SIG-M5 treated with dmso at 0.1 percent for 504 hours (cell line): Measurements from ENCODE around the gene RTN4RL1.
"Not testable (repeated sequence)": the region's sequence is repeated elsewhere in the genome, so short reads cannot be mapped to it uniquely, and the experiment has no call there.

Experiments used
- DNase-seq: peaks from one replicate; lab custom pipeline; 2025; ENCODE audit not compliant: unreplicated experiment; lab: John Stamatoyannopoulos, UW

RTN4RL1 gene

GRCh38 chr17:2008332-2009126, 16.6 kb downstream of the RTN4RL1 start:
- DNase-seq = no peak

DNA sequence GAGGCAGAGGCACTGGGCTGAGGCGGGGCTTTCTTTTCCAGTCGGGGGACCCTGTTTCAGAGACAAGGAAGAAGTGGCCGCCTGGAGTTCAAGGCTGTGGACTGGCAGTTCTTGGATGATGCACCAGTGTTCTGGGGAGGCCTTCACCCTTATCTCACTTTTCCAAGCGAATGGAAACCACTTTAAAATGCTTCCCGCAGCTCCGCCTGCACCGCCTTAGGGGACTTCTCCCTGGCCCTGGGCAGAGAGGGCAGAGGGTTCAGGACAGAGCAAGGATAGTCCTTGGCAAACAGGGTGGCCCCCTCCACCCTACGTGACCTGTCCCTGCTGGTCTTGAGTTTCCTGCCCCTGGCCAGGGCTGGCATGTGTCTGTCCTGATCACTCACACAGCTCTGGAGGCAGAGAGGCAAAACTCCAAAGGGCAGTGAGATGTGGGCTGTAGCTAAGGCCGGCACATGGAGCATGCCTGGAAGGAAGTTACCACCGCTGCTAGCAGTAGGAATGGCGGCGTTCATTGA, 20.6 kb downstream of the RTN4RL1 start:
- DNase-seq = no peak

DNA sequence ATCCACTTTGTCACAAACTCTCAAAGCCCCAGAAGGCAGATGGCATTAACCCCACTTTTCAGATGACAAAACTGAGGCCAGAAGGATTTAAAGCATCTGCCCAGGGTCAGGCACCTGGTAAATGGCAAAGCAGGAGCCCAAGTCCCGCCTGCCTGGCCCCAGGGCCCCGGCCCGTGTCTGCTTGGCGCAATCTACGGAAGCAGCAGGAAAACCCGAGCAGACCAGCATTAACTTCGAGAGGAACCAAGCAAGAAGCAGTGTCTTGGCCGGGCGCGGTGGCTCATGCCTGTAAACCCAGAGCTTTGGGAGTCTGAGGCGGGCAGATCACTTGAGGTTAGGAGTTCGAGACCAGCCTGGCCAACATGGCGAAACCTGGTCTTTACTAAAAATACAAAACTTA, 21.6 kb downstream of the RTN4RL1 start:
- DNase-seq = no peak

- DNase-seq = no peak
Measured at GRCh38 chr17:2002767-2003329, 22.3 kb downstream of the RTN4RL1 start.

DNA sequence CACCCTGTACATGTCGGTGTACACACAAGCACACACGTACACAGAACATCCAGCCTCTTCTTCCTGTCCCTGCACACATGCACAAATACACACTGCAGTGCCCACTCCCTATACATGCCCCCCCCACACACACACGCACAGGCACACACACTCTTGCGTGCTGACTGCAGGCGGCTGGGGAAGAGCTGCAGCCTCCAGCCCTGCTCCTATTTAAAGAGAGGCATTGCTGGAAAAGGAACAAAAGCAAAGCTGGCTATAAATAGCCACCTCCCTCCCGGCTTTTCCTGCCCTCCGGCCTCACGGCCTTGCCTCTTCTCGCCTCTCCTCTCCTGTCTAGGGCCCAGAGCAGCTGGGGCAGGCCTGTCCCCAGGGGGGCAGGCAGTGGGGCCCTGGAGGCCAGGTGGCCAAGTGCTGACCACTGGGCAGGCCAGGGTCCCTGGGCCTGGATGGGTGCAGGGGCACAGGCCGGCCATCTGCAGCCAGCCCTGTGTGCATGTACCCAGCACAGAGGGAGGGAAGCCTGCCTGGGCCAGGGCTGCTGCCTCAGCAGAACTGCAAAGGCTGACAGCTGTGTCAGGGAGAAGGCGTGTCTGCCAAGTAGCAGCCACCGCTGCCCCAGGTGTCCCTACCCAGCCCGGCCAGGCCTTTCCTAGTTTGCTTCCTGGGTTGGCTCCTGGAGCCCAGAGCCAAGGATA, 25.4 kb downstream of the RTN4RL1 start:
- DNase-seq = no peak

GRCh38 chr17:1997927-1998742, 27.0 kb downstream of the RTN4RL1 start:
- DNase-seq = no peak

- no peak for DNase-seq
Measured at GRCh38 chr17:1997289-1997926, 27.7 kb downstream of the RTN4RL1 start.

- DNase-seq = no peak
Measured at GRCh38 chr17:1996800-1997288, 28.3 kb downstream of the RTN4RL1 start.

DNA sequence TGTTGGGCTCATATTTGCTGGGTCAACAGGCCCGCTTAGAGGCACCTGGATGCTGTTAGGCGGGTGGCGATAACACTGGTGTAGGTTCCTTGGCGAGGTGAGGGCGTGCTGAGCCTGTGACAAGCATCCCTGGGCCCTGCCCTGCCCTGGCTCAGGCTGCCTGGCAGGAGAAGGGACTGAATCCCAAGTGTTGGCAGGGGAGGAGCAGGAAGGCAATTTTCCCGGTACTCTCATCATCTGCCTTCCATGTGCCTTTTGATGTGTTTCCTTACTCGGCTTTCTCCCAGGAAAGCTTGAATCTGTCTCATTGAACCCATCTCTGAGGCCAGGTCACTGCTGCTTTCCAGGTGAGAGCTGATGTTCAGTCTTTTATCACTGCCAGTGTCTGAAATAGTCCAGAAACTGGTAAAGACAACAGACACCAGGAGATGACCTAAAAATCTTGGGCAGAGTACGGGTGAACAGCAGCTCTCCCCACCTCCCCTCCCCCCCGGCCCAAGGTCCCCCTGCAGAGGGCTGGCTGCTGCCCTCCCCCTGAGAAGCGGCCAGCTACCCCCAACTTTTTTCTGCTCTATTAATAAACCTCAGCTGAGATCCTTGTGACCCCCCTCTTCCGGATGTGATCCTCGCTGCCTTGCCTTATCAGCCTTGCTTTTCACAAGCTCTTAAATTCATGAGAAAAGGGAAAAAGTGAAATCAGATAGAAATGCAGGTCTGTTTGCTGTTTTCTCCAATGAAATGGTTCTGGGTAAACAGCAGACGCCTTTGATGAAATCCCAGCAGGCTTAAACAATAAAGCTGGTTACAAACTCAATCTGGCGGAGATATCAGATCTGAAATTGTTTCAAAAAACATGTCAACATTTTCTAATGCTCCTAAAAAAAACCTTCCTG, 29.0 kb downstream of the RTN4RL1 start:
- no peak for DNase-seq

DNA sequence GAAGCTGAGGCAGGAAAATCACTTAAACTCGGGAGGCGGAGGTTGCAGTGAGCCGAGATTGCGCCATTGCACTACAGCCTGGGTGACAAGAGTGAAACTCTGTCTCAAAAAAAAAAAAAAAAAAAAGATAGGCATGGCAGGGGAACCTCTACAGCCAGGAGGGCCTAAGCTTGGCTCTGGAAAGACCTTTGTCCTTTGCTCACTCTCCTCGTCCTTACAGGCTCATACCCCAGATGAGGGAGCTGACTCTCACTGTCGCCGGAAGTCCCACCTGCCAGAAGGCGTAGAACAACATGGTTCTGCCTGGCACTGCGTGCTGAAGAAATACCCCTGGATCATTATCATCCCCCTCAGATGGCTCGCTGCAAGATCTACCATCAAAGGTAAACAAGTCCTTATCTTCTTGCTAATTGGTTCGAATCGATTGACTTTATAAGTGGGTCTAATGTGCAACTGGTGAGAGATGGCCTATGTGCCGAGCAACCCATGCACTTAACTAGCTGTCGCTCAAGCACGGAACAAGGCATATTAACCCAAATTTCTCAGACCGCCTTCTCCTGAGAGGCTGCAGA, 29.7 kb downstream of the RTN4RL1 start:
- no peak for DNase-seq

- DNase-seq = no peak
Measured at GRCh38 chr17:1994707-1995106, 30.4 kb downstream of the RTN4RL1 start.

DNA sequence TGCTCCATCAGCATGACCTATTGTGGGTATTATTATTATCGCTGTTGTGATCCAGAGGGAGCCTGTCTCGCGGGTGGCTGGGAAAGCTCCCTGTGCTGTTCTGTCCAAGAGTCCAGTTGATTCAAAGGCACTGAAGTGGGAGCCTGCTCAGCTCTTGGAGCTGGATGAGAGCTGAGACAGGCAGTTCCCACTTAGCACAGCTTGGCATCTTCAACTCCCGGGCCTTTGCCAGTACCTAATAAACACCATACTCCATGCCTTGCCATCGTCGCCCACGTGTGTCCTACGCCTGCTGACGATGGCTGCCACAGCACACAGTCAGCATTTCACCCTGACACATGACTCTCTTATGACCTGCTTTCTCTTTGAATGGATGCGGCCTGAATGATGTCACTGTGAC, 32.6 kb downstream of the RTN4RL1 start:
- DNase-seq = no peak

DNA sequence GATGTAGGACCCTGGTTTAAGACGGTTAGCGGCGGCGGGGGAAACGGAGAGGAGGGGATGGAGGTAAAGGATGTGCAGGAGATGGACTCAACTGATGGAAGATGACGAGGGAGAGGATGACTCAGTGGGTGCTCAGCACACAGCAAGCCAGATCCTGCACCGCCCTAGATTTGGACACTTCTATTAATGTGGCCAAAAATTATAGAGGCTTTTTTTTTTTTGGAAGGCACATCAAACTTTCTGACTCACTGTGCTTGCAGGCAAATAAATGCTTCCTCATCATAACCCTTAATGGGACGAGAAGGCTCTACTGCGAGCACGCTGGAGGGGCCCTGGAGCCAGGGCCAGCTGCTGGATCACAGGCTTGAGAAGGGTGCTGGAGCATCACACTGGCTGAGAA, 36.0 kb downstream of the RTN4RL1 start:
- DNase-seq = no peak

- DNase-seq = no peak
Measured at GRCh38 chr17:1986783-1987451, 38.2 kb downstream of the RTN4RL1 start.

GRCh38 chr17:1985686-1986085, 39.4 kb downstream of the RTN4RL1 start:
- DNase-seq = no peak

GRCh38 chr17:1985093-1985492, 40.0 kb downstream of the RTN4RL1 start:
- DNase-seq = no peak

DNA sequence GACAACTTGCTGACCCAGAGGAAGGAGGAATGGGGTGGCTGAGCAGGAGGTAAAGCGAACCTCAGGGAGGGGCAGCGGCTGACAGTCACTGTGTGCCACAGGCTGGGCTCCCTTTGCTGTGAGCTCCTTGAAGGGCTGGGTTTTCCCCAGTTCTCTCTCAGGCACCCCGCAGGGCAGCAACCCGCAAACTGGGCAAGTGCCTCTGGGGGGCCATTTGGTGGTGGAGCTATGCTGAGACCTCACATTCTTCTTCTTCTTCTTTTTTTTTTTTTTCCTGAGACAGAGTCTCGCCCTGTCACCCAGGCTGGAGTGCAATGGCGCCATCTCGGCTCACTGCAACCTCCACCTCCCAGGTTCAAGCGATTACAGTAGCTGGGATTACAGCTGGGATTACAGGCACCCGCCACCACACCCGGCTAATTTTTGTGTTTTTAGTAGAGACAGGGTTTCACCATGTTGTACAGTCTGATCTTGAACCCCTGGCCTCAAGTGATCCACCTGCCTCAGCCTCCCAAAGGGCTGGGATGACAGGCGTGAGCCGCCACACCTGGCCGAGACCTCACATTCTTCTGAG, 42.3 kb downstream of the RTN4RL1 start:
- DNase-seq = not testable (repeated sequence)

GRCh38 chr17:1980665-1981250, 44.4 kb downstream of the RTN4RL1 start:
- DNase-seq = no peak
